GM12878 (cell line): Measurements from ENCODE around the gene PCDH15. TPM values are rescaled to one million over a fixed set of nuclear protein-coding genes. Genes with fewer than 3 reads are reported as not detected.

Experiments
- ATAC-seq: fragments of 200-7000 bp; cut with Tn5 transposase; 3 replicates; pipeline ENCODE4 v1.9.1; 2020; ENCODE audit warnings: mild to moderate bottlenecking, moderate library complexity
- BruUV-seq: library from RNA; stranded (reverse); fragments of 400-500 nt; replicated peaks from 2 replicates; lab custom pipeline; 2021; lab: Mats Ljungman, UMichigan
- CTCF ChIA-PET: fragments of 300-600 bp; sonication (Branson Sonifier 250); formaldehyde crosslinking; extraction: SDS; loops from one replicate; lab custom pipeline; 2021; ENCODE audit warnings: inconsistent platforms; lab: Yijun Ruan, JAX
- POLR2A ChIA-PET: fragments of 350-600 bp; formaldehyde crosslinking; extraction: SDS; loops from one replicate; lab custom pipeline; 2021; ENCODE audit warnings: inconsistent platforms; lab: Charles Lee
- RAD21 ChIA-PET: fragments of 300-600 bp; sonication (Branson Sonifier 250); formaldehyde crosslinking; loops from one replicate; lab custom pipeline; 2023; ENCODE audit warnings: antibody characterized with exemption; ENCODE audit not compliant: unreplicated experiment; lab: Charles Lee
- SMC1A ChIA-PET: fragments of 300-600 bp; sonication (Branson Sonifier 250); formaldehyde crosslinking; loops from one replicate; lab custom pipeline; 2023; ENCODE audit not compliant: unreplicated experiment, uncharacterized antibody; lab: Charles Lee
- DNase-seq: peaks from one replicate; pipeline ENCODE4 v3.0.0-alpha.2; 2011; ENCODE audit warnings: low read depth, low spot score
- FAIRE-seq: peaks from 3 replicates; lab custom pipeline; 2011; peaks lifted over from hg19 to GRCh38; lab: Jason Lieb, UNC
- H2AFZ ChIP-seq: 2 replicates; pipeline ENCODE4 v1.6.0; 2011; ENCODE audit warnings: low read depth, low read length, control low read depth; ENCODE audit not compliant: control insufficient read depth
- H3K27ac ChIP-seq: 2 replicates; pipeline ENCODE4 v1.5.1; 2011; ENCODE audit warnings: control low read depth; ENCODE audit not compliant: control insufficient read depth, insufficient read depth
- H3K27me3 ChIP-seq, 2 experiments: replicated peaks in 1 of 2; 2 replicates each; pipeline versions ENCODE4 v1.6.0 to v1.6.1; 2011; ENCODE audit warnings: low read length in 1 of 2; ENCODE audit not compliant: control insufficient read depth in 2 of 2, insufficient read depth in 2 of 2
- H3K36me3 ChIP-seq, 2 experiments: 2 replicates each; pipeline ENCODE4 v1.5.1; 2011; ENCODE audit warnings: low read length in 1 of 2; ENCODE audit not compliant: control insufficient read depth in 2 of 2, insufficient read depth in 2 of 2
- H3K4me1 ChIP-seq: 2 replicates; pipeline ENCODE4 v1.6.1; 2011; ENCODE audit warnings: mild to moderate bottlenecking, low read length, moderate library complexity, mixed read lengths; ENCODE audit not compliant: control insufficient read depth, insufficient read depth
- H3K4me2 ChIP-seq: 2 replicates; pipeline ENCODE4 v1.6.0; 2011; ENCODE audit warnings: control low read depth; ENCODE audit not compliant: control insufficient read depth, insufficient read depth
- H3K4me3 ChIP-seq: fragments of 200-600 bp; sonication (generic); 2 replicates; pipeline ENCODE4 v1.5.1; 2016
- H3K79me2 ChIP-seq: 2 replicates; pipeline ENCODE4 v1.6.0; 2011; ENCODE audit warnings: low read length; ENCODE audit not compliant: control insufficient read depth, insufficient read depth
- H3K9ac ChIP-seq: 2 replicates; pipeline ENCODE4 v1.8.0; 2011; ENCODE audit warnings: low read length, control low read depth, mixed read lengths; ENCODE audit not compliant: control insufficient read depth, insufficient read depth
- H3K9me3 ChIP-seq: replicated peaks from 3 replicates; pipeline ENCODE4 v1.5.1; 2011; ENCODE audit warnings: mild to moderate bottlenecking, low read length; ENCODE audit not compliant: control insufficient read depth, insufficient read depth
- H4K20me1 ChIP-seq: 2 replicates; pipeline ENCODE4 v1.6.0; 2011; ENCODE audit not compliant: control insufficient read depth, insufficient read depth
- ATF3 ChIP-seq: IDR thresholded peaks from 2 replicates; pipeline ENCODE4 v1.6.1; 2011; ENCODE audit warnings: low read depth, mild to moderate bottlenecking, low read length, moderate library complexity, borderline replicate concordance; ENCODE audit errors: extremely low read depth
- ATF7 ChIP-seq: fragments of 450-650 bp; IDR thresholded peaks from 2 replicates; pipeline ENCODE4 v1.6.1; 2016; ENCODE audit warnings: low read depth, mild to moderate bottlenecking
- CREM ChIP-seq: IDR thresholded peaks from 2 replicates; pipeline ENCODE4 v1.6.1; 2014; ENCODE audit warnings: antibody characterized with exemption, low read depth
- GATAD2B ChIP-seq: fragments of 450-650 bp; conservative IDR thresholded peaks from 2 replicates; pipeline ENCODE4 v1.6.1; 2017; ENCODE audit warnings: low read depth, mild to moderate bottlenecking, moderate library complexity
- HDAC6 ChIP-seq: fragments of 200-600 bp; sonication (generic); IDR thresholded peaks from one replicate; pipeline ENCODE4 v1.8.0; 2017; ENCODE audit warnings: antibody characterized with exemption; ENCODE audit not compliant: unreplicated experiment
- IKZF2 ChIP-seq, 2 experiments: fragments of 450-650 bp; IDR thresholded peaks; 2 replicates each; pipeline ENCODE4 v1.6.1; 2017; ENCODE audit warnings: mild to moderate bottlenecking in 2 of 2, moderate library complexity in 2 of 2
- IRF5 ChIP-seq: fragments of 450-650 bp; IDR thresholded peaks from 2 replicates; pipeline ENCODE4 v1.6.1; 2017; ENCODE audit warnings: borderline replicate concordance
- MTA2 ChIP-seq: fragments of 450-650 bp; IDR thresholded peaks from 2 replicates; pipeline ENCODE4 v1.6.1; 2016; ENCODE audit warnings: low read depth, mild to moderate bottlenecking, moderate library complexity
- MXI1 ChIP-seq: fragments of 150-350 bp; IDR thresholded peaks from 2 replicates; pipeline ENCODE4 v1.6.1; 2011; ENCODE audit warnings: low read depth, mild to moderate bottlenecking, inconsistent platforms, low read length, improper control_type of control experiment
- MYC ChIP-seq: IDR thresholded peaks from 2 replicates; pipeline ENCODE4 v1.6.1; 2011; ENCODE audit warnings: mild to moderate bottlenecking, low read length, moderate library complexity, inconsistent platforms; ENCODE audit not compliant: insufficient read depth, insufficient replicate concordance, insufficient read length, severe bottlenecking
- PAX5 ChIP-seq: IDR thresholded peaks from 2 replicates; pipeline ENCODE4 v1.6.1; 2011; ENCODE audit warnings: low read depth, low read length, borderline replicate concordance
- RCOR1 ChIP-seq: conservative IDR thresholded peaks from 2 replicates; pipeline ENCODE4 v1.6.1; 2012; ENCODE audit warnings: low read depth, low read length, improper control_type of control experiment
- TAF1 ChIP-seq: IDR thresholded peaks from 2 replicates; pipeline ENCODE4 v1.6.1; 2011; ENCODE audit warnings: mild to moderate bottlenecking, low read depth, low read length, borderline replicate concordance
- WGBS: methylation state at CpG from one replicate; pipeline ENCODE4 v1.1.6; 2016; ENCODE audit warnings: low lambda C conversion rate; ENCODE audit not compliant: insufficient replicate concordance, insufficient coverage; ENCODE audit errors: missing lambda C conversion rate; 5-methylcytosine and 5-hydroxymethylcytosine counted together
- in situ Hi-C: fragments of 300-500 bp; cut with MboI; formaldehyde crosslinking; loops from 9 replicates; pipeline ENCODE4 v1.14.3; 2018; ENCODE audit warnings: mixed read lengths
- intact Hi-C: fragments of 100-400 bp; cut with micrococcal nuclease; formaldehyde crosslinking; loops from one replicate; pipeline ENCODE4 v1.14.2; 2022; ENCODE audit not compliant: unreplicated experiment
- polyA plus RNA-seq, 11 experiments: library from polyadenylated mRNA; depleted of rRNA in 4 of 11; unstranded in 6 of 11; stranded (reverse) in 5 of 11; fragments of >200 nt; fragmentation: Nextera tagmentation in 4 of 11; fragmentation: Illumina TruSeq in 1 of 11; extraction: Ambion mirVana in 4 of 11; extraction: Trizol in 1 of 11; gene quantifications; 1 replicate in 1 of 11; 2 replicates in 10 of 11; pipeline versions ENCODE4 v1.2.1 to v1.2.3, GENCODE V29; 2011 to 2016; ENCODE audit warnings: inconsistent platforms in 2 of 11, missing spikeins in 2 of 11, low read depth in 1 of 11
- total RNA-seq, 4 experiments: library from RNA; depleted of rRNA in 3 of 4; stranded (reverse); fragments of >200 nt in 3 of 4; fragmentation: Illumina TruSeq in 1 of 4; extraction: Trizol in 1 of 4; gene quantifications; 2 replicates each; pipeline versions ENCODE4 v1.2.1 to v1.2.3, GENCODE V29; 2013 to 2021

Gene PCDH15
- total and polyA plus RNA-seq, 10 of the 15 experiments (the other 5 are each of a cell fraction or from before 2014, with no cell fraction given) = 0.03 to 0.52 (median 0.07) TPM; not detected in 6

- no TSS peak for BruUV-seq
These were observed 147.5 kb downstream of the PCDH15 start for GRCh38 chr10:54653518-54653917.

GRCh38 chr10:54650547-54650946 is 150.5 kb downstream of the PCDH15 start:
- ATAC-seq = peak; percentile 66
- Histone ChIP-seq H3K27ac (no peak overlapping the region), H4K20me1 (no peaks in the 10 kb centered on the region), H3K36me3 (no peaks in the 10 kb centered on the region), H3K27me3 (no peaks in the 10 kb centered on the region), H3K9me3 (no peaks in the 10 kb centered on the region), H2AFZ (no peak overlapping the region), H3K4me1 (no peaks in the 10 kb centered on the region), H3K4me3 (no peak overlapping the region), H3K9ac (no peak overlapping the region), H3K4me2 (no peak overlapping the region), H3K79me2 (no peaks in the 10 kb centered on the region)
- WGBS = 19% methylated on average over 2 of the region's 2 CpGs
- intact Hi-C loops = no loop called here
- RAD21 ChIA-PET = interaction anchor here (0.8 kb wide), 1 partner anchor 518 kb away, joined by 3 read pairs; no protein-coding TSS in a partner anchor
- CTCF ChIA-PET = no interaction called here
- no peak for FAIRE-seq
- SMC1A ChIA-PET = interaction anchor here (0.6 kb wide), 1 partner anchor 742 kb away, joined by 4 read pairs; no protein-coding TSS in a partner anchor
- no peak for DNase-seq
- in situ Hi-C loops = no loop called here
- BruUV-seq = no TSS peak
- POLR2A ChIA-PET = no interaction called here
- peak; percentile 17 to 36; a peak in 2 of 4 replicates for TF ChIP-seq IKZF2 (IDR thresholded peaks at IDR 0.05)
- no peak for TF ChIP-seq ATF3
- TF ChIP-seq TAF1 = no peak
- TF ChIP-seq GATAD2B = peak; percentile 45; the same call in 1 of the 2 replicates
- no peak for TF ChIP-seq MYC
- no peak for TF ChIP-seq IRF5
- no peak for TF ChIP-seq HDAC6
- no peak for TF ChIP-seq RCOR1
- TF ChIP-seq PAX5 = 0 out of 2 replicates have a peak, but pooled peaks have one; percentile 27
- peak; percentile 34; the same call in 1 of the 2 replicates for TF ChIP-seq ATF7
- peak; percentile 77 for TF ChIP-seq MTA2
- TF ChIP-seq MXI1 = no peak

More at GRCh38 chr10:54653518-54653917, 147.5 kb downstream of the PCDH15 start:
- ChIA-PET POLR2A (no interaction called here), SMC1A (no interaction called here), RAD21 (no interaction called here), CTCF (no interaction called here)
- H4K20me1 ChIP-seq = no peaks in the 10 kb centered on the region
- intact Hi-C loops (no loop called here), in situ Hi-C loops (no loop called here)
- no peak for TF ChIP-seq CREM
- ATAC-seq (no peak), DNase-seq (no peak), FAIRE-seq (no peak)
- no peaks in the 10 kb centered on the region for H3K9me3 ChIP-seq
- no peak overlapping the region for H3K27ac ChIP-seq
- no peaks in the 10 kb centered on the region for H3K27me3 ChIP-seq
- H3K4me2 ChIP-seq = no peak overlapping the region
- no peak overlapping the region for H3K4me3 ChIP-seq
- H3K4me1 ChIP-seq = no peaks in the 10 kb centered on the region
- no peaks in the 10 kb centered on the region for H3K79me2 ChIP-seq
- no peak overlapping the region for H2AFZ ChIP-seq
- 3% methylated on average over 2 of the region's 2 CpGs for WGBS
- H3K36me3 ChIP-seq = no peaks in the 10 kb centered on the region
- no peak overlapping the region for H3K9ac ChIP-seq
